Stimulated activated CD4-positive, alpha-beta T cell treated with anti-CD3 and anti-CD28 coated beads, Interleukin-1b, Interleukin-23, amount 100 ng/mL, for 24 hours (primary cell): ENCODE results near the gene ZFYVE28.

ENCODE experiments used
- DNase-seq, 4 experiments: peaks; one replicate each; pipeline ENCODE4 v3.0.0-alpha.2; 2020; ENCODE audit warnings: low read depth in 4 of 4, low spot score in 1 of 4

Gene ZFYVE28

GRCh38 chr4:2291705-2292645 lies 126.5 kb downstream of the ZFYVE28 start:
- no peak for DNase-seq

GRCh38 chr4:2290974-2291704 lies 127.3 kb downstream of the ZFYVE28 start:
- DNase-seq = peak in 3 of 4 experiments; percentile 7 to 25 (median 17)

GRCh38 chr4:2290488-2290887 lies 128.0 kb downstream of the ZFYVE28 start:
- DNase-seq = no peak

GRCh38 chr4:2289955-2290333 lies 128.5 kb downstream of the ZFYVE28 start:
- DNase-seq = no peak

- no peak for DNase-seq
Observed at GRCh38 chr4:2289311-2289954, 129.0 kb downstream of the ZFYVE28 start.

GRCh38 chr4:2288051-2288541 lies 130.3 kb downstream of the ZFYVE28 start:
- no peak for DNase-seq

- DNase-seq = no peak
Observed at GRCh38 chr4:2287594-2287915, 130.9 kb downstream of the ZFYVE28 start.

GRCh38 chr4:2286904-2287593 lies 131.4 kb downstream of the ZFYVE28 start:
- DNase-seq = no peak

GRCh38 chr4:2285613-2286381 lies 132.6 kb downstream of the ZFYVE28 start:
- DNase-seq = no peak

GRCh38 chr4:2284934-2285612 lies 133.4 kb downstream of the ZFYVE28 start:
- DNase-seq = no peak

- DNase-seq = no peak
Observed at GRCh38 chr4:2284161-2284933, 134.1 kb downstream of the ZFYVE28 start.

- DNase-seq = no peak
Observed at GRCh38 chr4:2283199-2283711, 135.2 kb downstream of the ZFYVE28 start.

- peak in 2 of 4 experiments; percentile 17 to 19 for DNase-seq
Observed at GRCh38 chr4:2281575-2282343, 136.7 kb downstream of the ZFYVE28 start.

- no peak for DNase-seq
Observed at GRCh38 chr4:2280531-2281300, 137.7 kb downstream of the ZFYVE28 start.

GRCh38 chr4:2277956-2278355 lies 140.5 kb downstream of the ZFYVE28 start:
- no peak for DNase-seq

GRCh38 chr4:2276581-2277325 lies 141.7 kb downstream of the ZFYVE28 start:
- DNase-seq = no peak
